NOMO-1 (cell line): ENCODE data around the gene SEL1L3.
"Not testable (repeated sequence)": the region's sequence is repeated elsewhere in the genome, so short reads cannot be mapped to it uniquely, and the experiment has no call there.

Experiments
- DNase-seq, 2 experiments: peaks; one replicate each; lab custom pipeline; 2025; ENCODE audit not compliant: unreplicated experiment in 2 of 2; lab: John Stamatoyannopoulos, UW

The SEL1L3 gene

GRCh38 chr4:25862411-25863346 lies at the start of gene SEL1L3:
Gene SEL1L3, minus strand, starts transcription at chr4:25862988. Its CDS starts 152 bp downstream, at chr4:25862836.
- no peak for DNase-seq

GRCh38 chr4:25911356-25911755 lies 48.6 kb upstream of the SEL1L3 start:
- no peak for DNase-seq

- no peak for DNase-seq
Measured at GRCh38 chr4:25908491-25908901, 45.7 kb upstream of the SEL1L3 start.

- DNase-seq, result not testable (repeated sequence)
Measured at GRCh38 chr4:25906113-25906512, 43.3 kb upstream of the SEL1L3 start.

- no peak for DNase-seq
Measured at GRCh38 chr4:25905371-25905770, 42.6 kb upstream of the SEL1L3 start.

GRCh38 chr4:25904748-25905082 lies 41.9 kb upstream of the SEL1L3 start:
- no peak for DNase-seq

GRCh38 chr4:25903900-25904747 lies 41.3 kb upstream of the SEL1L3 start:
- DNase-seq, result no peak

- DNase-seq, result no peak
Measured at GRCh38 chr4:25901030-25901430, 38.2 kb upstream of the SEL1L3 start.

GRCh38 chr4:25900310-25900709 lies 37.5 kb upstream of the SEL1L3 start:
- no peak for DNase-seq

GRCh38 chr4:25896776-25897539 lies 34.2 kb upstream of the SEL1L3 start:
- DNase-seq, result no peak

GRCh38 chr4:25892796-25893195 lies 30.0 kb upstream of the SEL1L3 start:
- no peak for DNase-seq

GRCh38 chr4:25890571-25891485 lies 28.0 kb upstream of the SEL1L3 start:
- no peak for DNase-seq

GRCh38 chr4:25889589-25890503 lies 27.1 kb upstream of the SEL1L3 start:
- no peak for DNase-seq

- peak in 1 of 2 experiments; percentile 23 for DNase-seq
Measured at GRCh38 chr4:25888781-25889180, 26.0 kb upstream of the SEL1L3 start.

- peak; percentile 42 to 54 for DNase-seq
Measured at GRCh38 chr4:25884031-25884782, 21.4 kb upstream of the SEL1L3 start.

- DNase-seq, result no peak
Measured at GRCh38 chr4:25883565-25883964, 20.8 kb upstream of the SEL1L3 start.

GRCh38 chr4:25882226-25882625 lies 19.4 kb upstream of the SEL1L3 start:
- no peak for DNase-seq

- peak; percentile 73 to 86 for DNase-seq
Measured at GRCh38 chr4:25881193-25881592, 18.4 kb upstream of the SEL1L3 start.
